ENCODE data around the gene DHX34.
"Not testable (repeated sequence)": the region's sequence is repeated elsewhere in the genome, so short reads cannot be mapped to it uniquely, and the experiment has no call there.

DHX34 gene

GRCh38 chr19:47405197-47405550 is 56.1 kb downstream of the DHX34 start:
- FAIRE-seq (no peak), DNase-seq (ENCODE audit: insufficient read length, low spot score) (no peak)
- no peak for TF ChIP-seq POLR2A (IDR thresholded peaks at IDR 0.05; ENCODE audit: low read depth, low read length)

GRCh38 chr19:47405854-47406417 is 56.8 kb downstream of the DHX34 start:
- DNase-seq (ENCODE audit: insufficient read length, low spot score) (no peak), FAIRE-seq (no peak)
- TF ChIP-seq POLR2A (IDR thresholded peaks at IDR 0.05; ENCODE audit: low read depth, low read length): no peak

GRCh38 chr19:47406711-47407416 is 57.7 kb downstream of the DHX34 start:
- no peak for DNase-seq (ENCODE audit: insufficient read length, low spot score)
- no peak for TF ChIP-seq POLR2A (IDR thresholded peaks at IDR 0.05; ENCODE audit: low read depth, low read length)
- FAIRE-seq: no peak

- FAIRE-seq (no peak), DNase-seq (ENCODE audit: insufficient read length, low spot score) (no peak)
- no peak for TF ChIP-seq POLR2A (IDR thresholded peaks at IDR 0.05; ENCODE audit: low read depth, low read length)
Measured at GRCh38 chr19:47407417-47407774, 58.3 kb downstream of the DHX34 start.

GRCh38 chr19:47408156-47408938 is 59.2 kb downstream of the DHX34 start:
- no peak for TF ChIP-seq POLR2A (IDR thresholded peaks at IDR 0.05; ENCODE audit: low read depth, low read length)
- DNase-seq (ENCODE audit: insufficient read length, low spot score): no peak
- no peak for FAIRE-seq

GRCh38 chr19:47411101-47411500 is 62.0 kb downstream of the DHX34 start:
- no peak for FAIRE-seq
- no peak for TF ChIP-seq POLR2A (IDR thresholded peaks at IDR 0.05; ENCODE audit: low read depth, low read length)
- no peak for DNase-seq (ENCODE audit: insufficient read length, low spot score)

- not testable (repeated sequence) for FAIRE-seq; DNase-seq (ENCODE audit: insufficient read length, low spot score)
Measured at GRCh38 chr19:47411696-47412095, 62.6 kb downstream of the DHX34 start.

GRCh38 chr19:47413941-47414340 is 64.8 kb downstream of the DHX34 start:
- no peak for TF ChIP-seq POLR2A (IDR thresholded peaks at IDR 0.05; ENCODE audit: low read depth, low read length)
- DNase-seq (ENCODE audit: insufficient read length, low spot score): no peak
- FAIRE-seq: no peak

GRCh38 chr19:47414469-47414868 is 65.4 kb downstream of the DHX34 start:
- TF ChIP-seq POLR2A (IDR thresholded peaks at IDR 0.05; ENCODE audit: low read depth, low read length): no peak
- no peak for FAIRE-seq
- DNase-seq (ENCODE audit: insufficient read length, low spot score): no peak

- no peak for TF ChIP-seq POLR2A (IDR thresholded peaks at IDR 0.05; ENCODE audit: low read depth, low read length)
- no peak for DNase-seq (ENCODE audit: insufficient read length, low spot score)
- no peak for FAIRE-seq
Measured at GRCh38 chr19:47415953-47416642, 67.0 kb downstream of the DHX34 start.

GRCh38 chr19:47416643-47416985 is 67.5 kb downstream of the DHX34 start:
- DNase-seq (ENCODE audit: insufficient read length, low spot score) (no peak), FAIRE-seq (no peak)
- TF ChIP-seq POLR2A (IDR thresholded peaks at IDR 0.05; ENCODE audit: low read depth, low read length): no peak

GRCh38 chr19:47417107-47417745 is 68.1 kb downstream of the DHX34 start:
- FAIRE-seq: no peak
- DNase-seq (ENCODE audit: insufficient read length, low spot score): no peak
- no peak for TF ChIP-seq POLR2A (IDR thresholded peaks at IDR 0.05; ENCODE audit: low read depth, low read length)

GRCh38 chr19:47417746-47418691 is 68.9 kb downstream of the DHX34 start:
- no peak for TF ChIP-seq POLR2A (IDR thresholded peaks at IDR 0.05; ENCODE audit: low read depth, low read length)
- no peak for DNase-seq (ENCODE audit: insufficient read length, low spot score)
- FAIRE-seq: no peak

Measured in H54 (cell line).